ELR (cell line): ENCODE results near the gene PHC2.

Experiments
- DNase-seq: peaks from one replicate; pipeline ENCODE4 v3.0.0-alpha.2; 2015; ENCODE audit warnings: low read depth

PHC2 gene

GRCh38 chr1:33420870-33421775, 9.8 kb downstream of the PHC2 start:
- peak; percentile 84 for DNase-seq

- no peak for DNase-seq
These were observed 12.1 kb downstream of the PHC2 start for GRCh38 chr1:33418811-33419210.

GRCh38 chr1:33414879-33415278, 16.0 kb downstream of the PHC2 start:
- DNase-seq: no peak

GRCh38 chr1:33410091-33410701, 20.7 kb downstream of the PHC2 start:
- DNase-seq: no peak

GRCh38 chr1:33408093-33408436, 22.8 kb downstream of the PHC2 start:
- no peak for DNase-seq

- no peak for DNase-seq
These were observed 23.4 kb downstream of the PHC2 start for GRCh38 chr1:33407352-33408092.

GRCh38 chr1:33402206-33402605, 28.7 kb downstream of the PHC2 start:
- DNase-seq: no peak

GRCh38 chr1:33401471-33401870, 29.4 kb downstream of the PHC2 start:
- DNase-seq: no peak

- no peak for DNase-seq
These were observed 30.6 kb downstream of the PHC2 start for GRCh38 chr1:33400153-33400911.

- no peak for DNase-seq
These were observed 31.5 kb downstream of the PHC2 start for GRCh38 chr1:33399375-33399774.

GRCh38 chr1:33397994-33398393, 32.9 kb downstream of the PHC2 start:
- no peak for DNase-seq

- DNase-seq: no peak
These were observed 33.8 kb downstream of the PHC2 start for GRCh38 chr1:33397125-33397506.

- no peak for DNase-seq
These were observed 34.4 kb downstream of the PHC2 start for GRCh38 chr1:33396188-33397124.

- DNase-seq: no peak
These were observed 36.1 kb downstream of the PHC2 start for GRCh38 chr1:33394770-33395169.

- DNase-seq: no peak
These were observed 36.9 kb downstream of the PHC2 start for GRCh38 chr1:33393991-33394390.

GRCh38 chr1:33393524-33393923, 37.4 kb downstream of the PHC2 start:
- DNase-seq: no peak

- peak; percentile 27 for DNase-seq
These were observed 38.3 kb downstream of the PHC2 start for GRCh38 chr1:33392639-33393038.

- no peak for DNase-seq
These were observed 38.7 kb downstream of the PHC2 start for GRCh38 chr1:33392206-33392605.

- DNase-seq: no peak
These were observed 39.4 kb downstream of the PHC2 start for GRCh38 chr1:33391343-33392078.

GRCh38 chr1:33390542-33390941, 40.4 kb downstream of the PHC2 start:
- DNase-seq: peak; percentile 92
